IMR-90 (cell line): ENCODE data around the gene TNS3.

ENCODE experiments used
- BHLHE40 ChIP-seq: fragments of 150-350 bp; IDR thresholded peaks from 2 replicates; pipeline ENCODE4 v1.6.1; 2016; ENCODE audit warnings: mild to moderate bottlenecking, low read depth, low read length
- CEBPB ChIP-seq: IDR thresholded peaks from 2 replicates; pipeline ENCODE4 v1.6.1; 2012; ENCODE audit warnings: low read depth, low read length, improper control_type of control experiment
- CTCF ChIP-seq: conservative IDR thresholded peaks from 2 replicates; pipeline ENCODE4 v1.5.1; 2012; ENCODE audit warnings: mild to moderate bottlenecking, low read depth, low read length, improper control_type of control experiment
- ELK1 ChIP-seq: fragments of 150-350 bp; IDR thresholded peaks from 2 replicates; pipeline ENCODE4 v1.6.1; 2016; ENCODE audit warnings: low read depth, mild to moderate bottlenecking, low read length, moderate library complexity, borderline replicate concordance
- FOS ChIP-seq: fragments of 150-350 bp; IDR thresholded peaks from 2 replicates; pipeline ENCODE4 v1.6.1; 2016; ENCODE audit warnings: low read depth, low read length
- MAFK ChIP-seq: IDR thresholded peaks from 2 replicates; pipeline ENCODE4 v1.6.1; 2012; ENCODE audit warnings: low read depth, low read length, improper control_type of control experiment
- MAZ ChIP-seq: IDR thresholded peaks from 2 replicates; pipeline ENCODE4 v1.6.1; 2012; ENCODE audit warnings: low read depth, mild to moderate bottlenecking, low read length, improper control_type of control experiment, moderate library complexity, borderline replicate concordance
- NFE2L2 ChIP-seq: fragments of 150-350 bp; IDR thresholded peaks from 2 replicates; pipeline ENCODE4 v1.6.1; 2016; ENCODE audit warnings: low read depth, mild to moderate bottlenecking, low read length
- POLR2A ChIP-seq: IDR thresholded peaks from 2 replicates; pipeline ENCODE4 v1.6.1; 2012; ENCODE audit warnings: mild to moderate bottlenecking, low read depth, low read length
- RAD21 ChIP-seq: IDR thresholded peaks from 2 replicates; pipeline ENCODE4 v1.6.1; 2012; ENCODE audit warnings: low read length, improper control_type of control experiment
- RCOR1 ChIP-seq: IDR thresholded peaks from 2 replicates; pipeline ENCODE4 v1.6.1; 2012; ENCODE audit warnings: mild to moderate bottlenecking, low read length, improper control_type of control experiment; ENCODE audit not compliant: insufficient replicate concordance
- RFX5 ChIP-seq: IDR thresholded peaks from 2 replicates; pipeline ENCODE4 v1.8.0; 2012; ENCODE audit warnings: low read depth, mild to moderate bottlenecking, low read length, moderate library complexity
- SMC3 ChIP-seq: fragments of 150-350 bp; IDR thresholded peaks from 2 replicates; pipeline ENCODE4 v1.6.1; 2016; ENCODE audit warnings: low read depth, mild to moderate bottlenecking, antibody characterized with exemption, low read length, moderate library complexity
- USF2 ChIP-seq: fragments of 150-350 bp; IDR thresholded peaks from 2 replicates; pipeline ENCODE4 v1.6.1; 2017; ENCODE audit warnings: mild to moderate bottlenecking, antibody characterized with exemption, low read length, low read depth

GRCh38 chr7:47374538-47374937 lies 207.4 kb downstream of the TNS3 start:
- TF ChIP-seq RAD21 (no peak), CTCF (no peak), POLR2A (no peak), RFX5 (no peak), ELK1 (no peak), SMC3 (no peak), RCOR1 (no peak), FOS (no peak), NFE2L2 (no peak), MAFK (no peak), BHLHE40 (no peak), CEBPB (no peak), USF2 (no peak), MAZ (no peak)
